Hepatocyte (in vitro differentiated cells): Measurements from ENCODE around the gene DTNA.
A peak's percentile ranks its signal among the peaks of the same experiment; 100 is the strongest.

Source experiments
- CTCF ChIP-seq: fragments of 200-600 bp; sonication (generic); IDR thresholded peaks from 2 replicates; pipeline ENCODE4 v1.5.1; 2016; ENCODE audit warnings: antibody characterized with exemption, mild to moderate bottlenecking; ENCODE audit not compliant: poor library complexity
- EZH2 ChIP-seq: fragments of 200-600 bp; sonication (generic); IDR thresholded peaks from 2 replicates; pipeline ENCODE4 v1.6.1; 2016; ENCODE audit warnings: antibody characterized with exemption, mild to moderate bottlenecking, borderline replicate concordance

GRCh38 chr18:34729264-34729663 lies 19.2 kb downstream of the DTNA start:
- TF ChIP-seq EZH2 (no peak), CTCF (peak; percentile 56)
